Measurements from ENCODE around the gene EFR3B. TPM values are rescaled to one million over a fixed set of nuclear protein-coding genes. Genes with fewer than 3 reads are reported as not detected.
"Not testable (repeated sequence)": the region's sequence is repeated elsewhere in the genome, so short reads cannot be mapped to it uniquely, and the experiment has no call there.

The EFR3B gene
- total RNA-seq, 1 donor from 2014 or later = 17.2 TPM

- DNase-seq (ENCODE audit: low spot score) = no peak
Observed at GRCh38 chr2:25009954-25010353, 31.9 kb upstream of the EFR3B start.

DNA sequence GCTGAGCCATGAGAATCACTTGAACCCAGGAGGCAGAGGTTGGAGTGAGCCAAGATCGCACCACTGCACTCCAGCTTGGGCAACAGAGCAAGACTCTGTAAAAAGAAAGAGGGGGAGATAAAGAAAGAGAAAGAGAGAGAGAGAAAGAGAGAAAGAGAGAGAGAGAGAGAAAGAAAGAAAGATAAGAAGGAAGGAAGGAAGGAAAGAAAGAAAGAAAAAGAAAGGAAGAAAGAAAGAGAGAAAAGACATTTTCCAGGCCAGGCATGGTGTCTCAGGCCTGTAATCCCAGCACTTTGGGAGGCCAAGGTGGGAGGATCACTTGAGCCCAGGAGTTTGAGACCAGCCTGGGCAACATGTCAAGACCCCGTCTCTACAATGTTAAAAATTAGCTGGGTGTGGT, 30.5 kb upstream of the EFR3B start:
- not testable (repeated sequence) for H3K27me3 Mint-ChIP-seq (ENCODE audit: insufficient read depth, low read depth); H3K4me1 Mint-ChIP-seq; H3K36me3 Mint-ChIP-seq; H3K4me3 ChIP-seq; H2AFZ ChIP-seq (replicated peaks); H3K4me1 ChIP-seq; H3F3A ChIP-seq (ENCODE audit: low read depth); H3K4me3 Mint-ChIP-seq; H4K20me1 ChIP-seq (ENCODE audit: low read depth); H3K9ac ChIP-seq; H3K79me2 ChIP-seq (ENCODE audit: low read depth); H3K36me3 ChIP-seq; H3K27ac ChIP-seq; H3K9me3 Mint-ChIP-seq; H3K4me2 ChIP-seq; H3K27ac Mint-ChIP-seq; DNase-seq (ENCODE audit: low spot score); H3K9me3 ChIP-seq (ENCODE audit: low read depth); H3K27me3 ChIP-seq

More at GRCh38 chr2:25009954-25010353, 31.9 kb upstream of the EFR3B start:
- no peak overlapping the region for H3K4me3 Mint-ChIP-seq
- Histone ChIP-seq H3K9me3 (ENCODE audit: low read depth) (no peaks in the 10 kb centered on the region), H4K20me1 (ENCODE audit: low read depth) (no peaks in the 10 kb centered on the region), H3K4me2 (no peak overlapping the region), H3K9ac (no peak overlapping the region), H3K4me3 (no peak overlapping the region), H3K27me3 (no peaks in the 10 kb centered on the region), H3K79me2 (ENCODE audit: low read depth) (no peaks in the 10 kb centered on the region), H3K4me1 (no peaks in the 10 kb centered on the region), H3K36me3 (no peaks in the 10 kb centered on the region), H2AFZ (replicated peaks) (no peak overlapping the region), H3K27ac (no peak overlapping the region), H3F3A (ENCODE audit: low read depth) (no peaks in the 10 kb centered on the region)
- H3K9me3 Mint-ChIP-seq = no peaks in the 10 kb centered on the region
- TF ChIP-seq, protein P1, sequence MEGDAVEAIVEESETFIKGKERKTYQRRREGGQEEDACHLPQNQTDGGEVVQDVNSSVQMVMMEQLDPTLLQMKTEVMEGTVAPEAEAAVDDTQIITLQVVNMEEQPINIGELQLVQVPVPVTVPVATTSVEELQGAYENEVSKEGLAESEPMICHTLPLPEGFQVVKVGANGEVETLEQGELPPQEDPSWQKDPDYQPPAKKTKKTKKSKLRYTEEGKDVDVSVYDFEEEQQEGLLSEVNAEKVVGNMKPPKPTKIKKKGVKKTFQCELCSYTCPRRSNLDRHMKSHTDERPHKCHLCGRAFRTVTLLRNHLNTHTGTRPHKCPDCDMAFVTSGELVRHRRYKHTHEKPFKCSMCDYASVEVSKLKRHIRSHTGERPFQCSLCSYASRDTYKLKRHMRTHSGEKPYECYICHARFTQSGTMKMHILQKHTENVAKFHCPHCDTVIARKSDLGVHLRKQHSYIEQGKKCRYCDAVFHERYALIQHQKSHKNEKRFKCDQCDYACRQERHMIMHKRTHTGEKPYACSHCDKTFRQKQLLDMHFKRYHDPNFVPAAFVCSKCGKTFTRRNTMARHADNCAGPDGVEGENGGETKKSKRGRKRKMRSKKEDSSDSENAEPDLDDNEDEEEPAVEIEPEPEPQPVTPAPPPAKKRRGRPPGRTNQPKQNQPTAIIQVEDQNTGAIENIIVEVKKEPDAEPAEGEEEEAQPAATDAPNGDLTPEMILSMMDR (IDR thresholded peaks at IDR 0.05) = no peak
- TF ChIP-seq EZH2phosphoT487 (IDR thresholded peaks at IDR 0.05) (no peak), EZH2 (IDR thresholded peaks at IDR 0.05) (no peak)
- H3K27ac Mint-ChIP-seq = no peak overlapping the region
- peaks cover 9% of the 10 kb centered on the region for H3K27me3 Mint-ChIP-seq (ENCODE audit: insufficient read depth, low read depth)
- no peaks in the 10 kb centered on the region for H3K36me3 Mint-ChIP-seq
- no peaks in the 10 kb centered on the region for H3K4me1 Mint-ChIP-seq

DNA sequence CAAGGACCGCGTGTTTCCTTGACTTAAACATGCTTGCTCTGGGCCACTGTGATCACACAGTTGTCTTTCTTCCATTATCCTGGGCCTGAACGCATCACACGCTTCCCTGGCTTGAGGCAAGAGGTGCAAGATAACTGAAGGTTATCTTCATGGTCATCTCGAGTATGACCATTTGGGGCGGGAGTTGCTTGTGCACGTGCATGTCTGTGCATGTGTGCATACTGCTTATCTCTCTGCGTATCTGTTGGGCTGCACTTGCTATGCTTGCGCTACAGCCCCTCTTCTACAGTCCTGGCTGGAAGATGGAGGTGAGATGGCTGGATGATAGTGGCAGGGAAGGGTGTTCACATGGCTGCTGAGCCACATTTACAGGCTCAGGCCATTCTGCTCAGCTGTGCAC, 27.2 kb upstream of the EFR3B start:
- no peak overlapping the region for H3K4me2 ChIP-seq
- TF ChIP-seq, protein P1 (IDR thresholded peaks at IDR 0.05) = no peak
- no peak for TF ChIP-seq EZH2phosphoT487 (IDR thresholded peaks at IDR 0.05)
- TF ChIP-seq EZH2 (IDR thresholded peaks at IDR 0.05) = no peak

GRCh38 chr2:25018681-25019080, 23.2 kb upstream of the EFR3B start:
- Histone ChIP-seq H3K79me2 (ENCODE audit: low read depth) (no peaks in the 10 kb centered on the region), H3K4me2 (no peak overlapping the region), H3K4me1 (peaks cover 5% of the 10 kb centered on the region), H3F3A (ENCODE audit: low read depth) (peaks cover 3% of the 10 kb centered on the region), H3K36me3 (no peaks in the 10 kb centered on the region), H3K4me3 (no peak overlapping the region), H4K20me1 (ENCODE audit: low read depth) (no peaks in the 10 kb centered on the region), H3K27ac (no peak overlapping the region), H3K9me3 (ENCODE audit: low read depth) (no peaks in the 10 kb centered on the region), H3K9ac (no peak overlapping the region), H2AFZ (replicated peaks) (no peak overlapping the region), H3K27me3 (no peaks in the 10 kb centered on the region)
- no peak for TF ChIP-seq EZH2 (IDR thresholded peaks at IDR 0.05)
- TF ChIP-seq, protein P1 (IDR thresholded peaks at IDR 0.05) = no peak
- TF ChIP-seq EZH2phosphoT487 (IDR thresholded peaks at IDR 0.05) = no peak
- Mint-ChIP-seq H3K4me3 (no peak overlapping the region), H3K4me1 (peaks cover 4% of the 10 kb centered on the region), H3K27me3 (ENCODE audit: insufficient read depth, low read depth) (peaks cover 3% of the 10 kb centered on the region), H3K27ac (no peak overlapping the region), H3K36me3 (no peaks in the 10 kb centered on the region), H3K9me3 (no peaks in the 10 kb centered on the region)
- no peak for DNase-seq (ENCODE audit: low spot score)

More for the DNA sequence above, 27.2 kb upstream of the EFR3B start:
- no peak for DNase-seq (ENCODE audit: low spot score)
- peaks cover 3% of the 10 kb centered on the region for H3K27me3 Mint-ChIP-seq (ENCODE audit: insufficient read depth, low read depth)
- no peaks in the 10 kb centered on the region for H3K27me3 ChIP-seq
- no peaks in the 10 kb centered on the region for H3K36me3 Mint-ChIP-seq
- no peak overlapping the region for H3K4me3 Mint-ChIP-seq
- H3K9me3 Mint-ChIP-seq = no peaks in the 10 kb centered on the region
- H3K36me3 ChIP-seq = no peaks in the 10 kb centered on the region
- H3K4me3 ChIP-seq = no peak overlapping the region
- H4K20me1 ChIP-seq (ENCODE audit: low read depth) = no peaks in the 10 kb centered on the region
- no peak overlapping the region for H2AFZ ChIP-seq (replicated peaks)
- no peak overlapping the region for H3K27ac Mint-ChIP-seq
- peaks cover 5% of the 10 kb centered on the region for H3K4me1 ChIP-seq
- no peak overlapping the region for H3K9ac ChIP-seq
- no peak overlapping the region for H3K27ac ChIP-seq
- no peaks in the 10 kb centered on the region for H3K79me2 ChIP-seq (ENCODE audit: low read depth)
- no peaks in the 10 kb centered on the region for H3K9me3 ChIP-seq (ENCODE audit: low read depth)
- H3F3A ChIP-seq (ENCODE audit: low read depth) = peaks cover 3% of the 10 kb centered on the region
- H3K4me1 Mint-ChIP-seq = peaks cover 4% of the 10 kb centered on the region

Measured in neural progenitor cell (in vitro differentiated cells).